ENCODE measurements around the gene PARL.

- TF ChIP-seq GATA2 (IDR thresholded peaks at IDR 0.05; ENCODE audit: low read depth, low read length) (no peak), GATA3 (IDR thresholded peaks at IDR 0.05; ENCODE audit: low read depth, low read length) (no peak)
Measured at GRCh38 chr3:183868796-183869195, 15.9 kb downstream of the PARL start.
